ENCODE results near the gene PRAC2. TPM values are rescaled to one million over a fixed set of nuclear protein-coding genes. Genes with fewer than 3 reads are reported as not detected.
A peak's percentile ranks its signal among the peaks of the same experiment; 100 is the strongest.

PRAC2 gene
- total and polyA plus RNA-seq, 2 of the 8 experiments (the other 6 are each of a cell fraction or from before 2014, with no cell fraction given): not detected

DNA sequence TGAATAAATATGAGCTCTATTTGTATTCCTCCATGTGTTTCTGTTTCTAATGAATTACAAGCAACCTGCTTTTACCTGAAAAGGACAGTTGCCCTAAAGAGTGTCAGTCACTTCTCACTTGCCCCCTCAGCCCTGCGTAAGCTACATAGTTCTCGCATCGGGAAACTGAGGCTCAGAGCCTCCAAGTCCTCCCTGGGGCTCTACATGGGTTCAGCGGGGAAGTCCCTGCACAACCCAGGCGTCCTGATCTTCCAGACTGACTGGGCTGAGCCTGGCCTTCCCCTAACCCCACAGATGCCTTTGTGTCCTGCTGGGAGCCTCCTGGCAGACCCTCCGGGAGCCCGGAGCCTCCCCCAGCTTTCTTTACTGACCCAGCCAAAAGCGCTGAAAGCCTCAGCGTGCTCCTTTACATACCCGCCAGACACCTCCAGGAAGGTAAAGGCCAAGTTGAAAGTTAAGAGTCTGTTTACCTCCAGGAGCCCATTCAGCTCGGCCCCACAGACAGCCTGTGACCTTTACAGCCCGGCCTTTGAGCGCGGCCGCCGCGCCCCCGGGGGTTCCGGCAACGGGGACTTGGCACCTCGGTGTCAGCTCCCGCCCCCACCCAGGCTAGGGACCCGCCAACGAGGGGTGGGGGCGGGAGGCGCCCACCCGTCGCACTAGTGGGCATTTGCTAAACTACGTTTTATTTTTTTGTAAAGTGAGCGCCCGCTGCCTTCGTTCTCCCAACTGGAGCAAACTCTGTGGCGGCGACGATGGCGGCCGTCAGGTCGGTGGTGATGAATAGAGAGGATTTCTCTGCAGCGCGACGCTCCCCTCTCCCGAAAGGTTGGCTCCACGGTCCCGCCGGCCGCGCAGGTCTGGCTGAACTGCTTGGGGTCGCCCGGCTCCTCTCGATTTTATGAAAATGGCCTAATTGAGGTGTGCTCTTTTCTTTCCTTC lies 10.0 kb downstream of the PRAC2 start:
- Histone ChIP-seq H4K20me1 (replicated peaks in 1 of 2; ENCODE audit: control insufficient read depth in 1 of 2, insufficient read depth in 2 of 2, low read length in 2 of 2) (peaks cover 7 to 29% of the 10 kb centered on the region in 2 experiments), H3K4me2 (ENCODE audit: insufficient read depth in 1 of 2, low read depth in 2 of 2, low read length in 2 of 2) (no peak overlapping the region)
- TF ChIP-seq, protein P1, sequence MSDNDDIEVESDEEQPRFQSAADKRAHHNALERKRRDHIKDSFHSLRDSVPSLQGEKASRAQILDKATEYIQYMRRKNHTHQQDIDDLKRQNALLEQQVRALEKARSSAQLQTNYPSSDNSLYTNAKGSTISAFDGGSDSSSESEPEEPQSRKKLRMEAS (IDR thresholded peaks at IDR 0.05): no peak
- TF ChIP-seq SUZ12 (IDR thresholded peaks at IDR 0.05; ENCODE audit: low read length) (peak; percentile 76), RNF2 (IDR thresholded peaks at IDR 0.05; ENCODE audit: borderline replicate concordance, low read depth, low read length, missing control alignments, poor library complexity, severe bottlenecking) (peak; percentile 42), EZH2 (IDR thresholded peaks at IDR 0.05; ENCODE audit: low read depth, low read length, severe bottlenecking) (peak; percentile 80), TAF1 (IDR thresholded peaks at IDR 0.05; ENCODE audit: low read depth, low read length) (no peak), SP2 (IDR thresholded peaks at IDR 0.05; ENCODE audit: low read length) (no peak), CTBP2 (IDR thresholded peaks at IDR 0.05; ENCODE audit: borderline replicate concordance, insufficient read depth, insufficient read length, low read length) (peak; percentile 75), RXRA (IDR thresholded peaks at IDR 0.05; ENCODE audit: insufficient read depth, low read depth, low read length) (0 out of 2 replicates have a peak, but pooled peaks have one; percentile 9), SAP30 (IDR thresholded peaks at IDR 0.05; ENCODE audit: insufficient read depth, insufficient replicate concordance, low read length) (no peak)

More for the DNA sequence above, 10.0 kb downstream of the PRAC2 start:
- Histone ChIP-seq H3K36me3 (ENCODE audit: control insufficient read depth in 2 of 4, insufficient read depth in 4 of 4, low read length in 3 of 4) (peaks cover 0 to 7% (median 0%) of the 10 kb centered on the region in 4 experiments; a peak in 1 of 8 replicates), H2BK15ac (ENCODE audit: low read length) (no peak overlapping the region), H3K23ac (ENCODE audit: insufficient read length) (no peak overlapping the region), H3K18ac (ENCODE audit: extremely low read depth, low read length) (no peak overlapping the region), H2AK5ac (ENCODE audit: low read depth, low read length) (no peak overlapping the region), H2BK20ac (ENCODE audit: low read length) (no peak overlapping the region), H3K56ac (replicated peaks; ENCODE audit: insufficient read length, low read depth, low read length) (no peak overlapping the region), H3K79me2 (ENCODE audit: control insufficient read depth in 1 of 2, insufficient read depth in 2 of 2, low read length in 2 of 2) (no peaks in the 10 kb centered on the region), H3K4me3 (ENCODE audit: extremely low read depth in 1 of 4, insufficient read depth in 2 of 4, low read depth in 3 of 4, low read length in 4 of 4) (no peak overlapping the region), H2AFZ (ENCODE audit: low read length) (no peak overlapping the region), H3K79me1 (ENCODE audit: low read depth, low read length) (no peaks in the 10 kb centered on the region; the same call in 1 of the 2 replicates), H4K8ac (ENCODE audit: extremely low read depth, insufficient read depth, low read length) (no peak overlapping the region), H3K14ac (ENCODE audit: insufficient read length) (no peak overlapping the region), H3K9me3 (ENCODE audit: insufficient read depth in 2 of 2, low read depth in 1 of 2, low read length in 1 of 2) (no peaks in the 10 kb centered on the region), H2BK120ac (replicated peaks; ENCODE audit: low read depth, low read length) (no peak overlapping the region), H3K4me1 (replicated peaks in 1 of 4; ENCODE audit: control insufficient read depth in 3 of 4, insufficient read depth in 4 of 4, low read length in 3 of 4) (peaks cover 0 to 9% (median 4%) of the 10 kb centered on the region in 4 experiments; a peak in 4 of 7 replicates), H4K91ac (replicated peaks; ENCODE audit: insufficient read length, low read length) (no peak overlapping the region), H3K27me3 (replicated peaks in 1 of 4; ENCODE audit: control insufficient read depth in 3 of 4, extremely low read depth in 1 of 4, insufficient read depth in 3 of 4, low read length in 3 of 4) (peaks cover 91 to 100% (median 100%) of the 10 kb centered on the region in 4 experiments), H3K27ac (ENCODE audit: low read depth, low read length) (no peak overlapping the region), H4K5ac (ENCODE audit: insufficient read length, low read depth, low read length) (no peak overlapping the region), H3K23me2 (ENCODE audit: low read depth, low read length) (no peaks in the 10 kb centered on the region), H3K9ac (replicated peaks in 1 of 4; ENCODE audit: extremely low read depth in 1 of 4, low read depth in 3 of 4, low read length in 3 of 4) (no peak overlapping the region), H2BK5ac (ENCODE audit: low read depth, low read length) (no peak overlapping the region), H3K4ac (replicated peaks; ENCODE audit: insufficient read length, low read depth, low read length) (no peak overlapping the region), H2BK12ac (ENCODE audit: low read depth, low read length) (no peak overlapping the region)
- ChIA-PET CTCF (ENCODE audit: partially characterized antibody) (interaction anchor here (0.9 to 10.1 kb wide), 12 partner anchors 11 to 153 kb away, joined by 3 to 145 read pairs (median 5); partner anchors contain the start of genes PRAC1 and PRAC2), POLR2A (ENCODE audit: partially characterized antibody) (interaction anchor here (1.0 kb wide), 1 partner anchor 13 kb away, joined by 3 read pairs; no protein-coding TSS in a partner anchor)
- WGBS, 2 experiments (ENCODE audit: extremely low coverage in 1 of 2, insufficient coverage in 1 of 2, insufficient read length in 1 of 2, insufficient replicate concordance in 2 of 2, low coverage in 1 of 2, low lambda C conversion rate in 2 of 2, missing lambda C conversion rate in 1 of 2): 7% methylated on average over 37 of the region's 50 CpGs; no CpG with 5 or more reads in 1 of the 2 experiments
- DNase-seq (ENCODE audit: low read depth in 1 of 2, low spot score in 2 of 2) (no peak), FAIRE-seq (no peak)

Data from H1 (cell line).